GM23338 (cell line): Measurements from ENCODE around the gene CLDN7. TPM values are rescaled to one million over a fixed set of nuclear protein-coding genes. Genes with fewer than 3 reads are reported as not detected.

Source experiments
- ATAC-seq: fragments of 200-7000 bp; cut with Tn5 transposase; 3 replicates; pipeline ENCODE4 v1.9.1; 2020
- DNase-seq: peaks from one replicate; pipeline ENCODE4 v3.0.0-alpha.2; 2015; ENCODE audit warnings: low spot score
- H2AFZ ChIP-seq: fragments of 200-600 bp; sonication (generic); 2 replicates; pipeline ENCODE4 v1.8.0; 2016; ENCODE audit warnings: antibody characterized with exemption, mild to moderate bottlenecking, moderate library complexity
- H3F3A ChIP-seq: fragments of 200-600 bp; sonication (generic); replicated peaks from 2 replicates; pipeline ENCODE4 v1.8.0; 2017; ENCODE audit warnings: antibody characterized with exemption, mixed run types, low read depth
- H3K27ac ChIP-seq: fragments of 200-600 bp; sonication (generic); 2 replicates; pipeline ENCODE4 v1.6.1; 2016; ENCODE audit warnings: low read depth
- H3K27me3 ChIP-seq: fragments of 200-600 bp; sonication (generic); 2 replicates; pipeline ENCODE4 v1.8.0; 2016; ENCODE audit warnings: mild to moderate bottlenecking, mixed run types, moderate library complexity; ENCODE audit not compliant: insufficient read depth
- H3K36me3 ChIP-seq: fragments of 200-600 bp; sonication (generic); 2 replicates; pipeline ENCODE4 v1.8.0; 2016; ENCODE audit warnings: mild to moderate bottlenecking; ENCODE audit not compliant: insufficient read depth
- H3K4me1 ChIP-seq: fragments of 200-600 bp; sonication (generic); 2 replicates; pipeline ENCODE4 v1.8.0; 2016; ENCODE audit warnings: mild to moderate bottlenecking, moderate library complexity; ENCODE audit not compliant: insufficient read depth
- H3K4me2 ChIP-seq: fragments of 200-600 bp; sonication (generic); 2 replicates; pipeline ENCODE4 v1.7.1; 2017; ENCODE audit warnings: mixed run types
- H3K4me3 ChIP-seq: fragments of 200-600 bp; sonication (generic); 2 replicates; pipeline ENCODE4 v1.6.1; 2016; ENCODE audit warnings: mixed run types
- H3K79me2 ChIP-seq: fragments of 200-600 bp; sonication (generic); replicated peaks from 2 replicates; pipeline ENCODE4 v1.8.0; 2017; ENCODE audit warnings: mild to moderate bottlenecking; ENCODE audit not compliant: insufficient read depth
- H3K9me2 ChIP-seq: fragments of 200-600 bp; sonication (generic); 2 replicates; pipeline ENCODE4 v1.8.0; 2017; ENCODE audit not compliant: insufficient read depth
- H4K20me1 ChIP-seq: fragments of 200-600 bp; sonication (generic); replicated peaks from 2 replicates; pipeline ENCODE4 v1.8.0; 2017; ENCODE audit warnings: mild to moderate bottlenecking; ENCODE audit not compliant: insufficient read depth
- H3K27ac Mint-ChIP-seq: 2 replicates; pipeline ENCODE4 v1.8.0; 2020; ENCODE audit warnings: inconsistent platforms, mild to moderate bottlenecking, moderate library complexity, mixed read lengths
- H3K27me3 Mint-ChIP-seq: 3 replicates; pipeline ENCODE4 v1.8.0; 2022; ENCODE audit warnings: low read depth, mild to moderate bottlenecking, moderate library complexity, mixed read lengths, inconsistent platforms; ENCODE audit not compliant: insufficient read depth, poor library complexity
- H3K36me3 Mint-ChIP-seq: 3 replicates; pipeline ENCODE4 v1.8.0; 2021; ENCODE audit warnings: low read depth, mild to moderate bottlenecking, inconsistent platforms, moderate library complexity, mixed read lengths
- H3K4me1 Mint-ChIP-seq: 3 replicates; pipeline ENCODE4 v1.8.0; 2020; ENCODE audit warnings: mild to moderate bottlenecking, inconsistent platforms, mixed read lengths
- H3K4me3 Mint-ChIP-seq: 3 replicates; pipeline ENCODE4 v1.8.0; 2021; ENCODE audit warnings: moderate library complexity, mild to moderate bottlenecking, inconsistent platforms, mixed read lengths
- H3K9me3 Mint-ChIP-seq: 3 replicates; pipeline ENCODE4 v1.8.0; 2020; ENCODE audit warnings: moderate library complexity, mild to moderate bottlenecking, inconsistent platforms, mixed read lengths
- CREB1 ChIP-seq: fragments of 250-450 bp; sonication (Bioruptor Pico); IDR thresholded peaks from 2 replicates; pipeline ENCODE4 v1.5.0; 2020; ENCODE audit warnings: low read depth, mild to moderate bottlenecking, moderate library complexity
- ETS1 ChIP-seq: IDR thresholded peaks from 2 replicates; pipeline ENCODE4 v1.6.1; 2016; ENCODE audit warnings: antibody characterized with exemption
- EZH2 ChIP-seq: fragments of 200-600 bp; sonication (generic); IDR thresholded peaks from one replicate; pipeline ENCODE4 v1.8.0; 2017; ENCODE audit warnings: antibody characterized with exemption, mild to moderate bottlenecking, low read depth; ENCODE audit not compliant: unreplicated experiment
- EZH2phosphoT487 ChIP-seq: fragments of 200-600 bp; sonication (generic); IDR thresholded peaks from one replicate; pipeline ENCODE4 v1.8.1; 2018; ENCODE audit warnings: antibody characterized with exemption; ENCODE audit not compliant: unreplicated experiment
- JUNB ChIP-seq: IDR thresholded peaks from one replicate; pipeline ENCODE4 v1.6.1; 2016; ENCODE audit warnings: antibody characterized with exemption; ENCODE audit not compliant: unreplicated experiment
- NANOG ChIP-seq: IDR thresholded peaks from 2 replicates; pipeline ENCODE4 v1.6.1; 2016; ENCODE audit warnings: antibody characterized with exemption, borderline replicate concordance
- POLR2AphosphoS5 ChIP-seq: IDR thresholded peaks from 2 replicates; pipeline ENCODE4 v1.6.1; 2016; ENCODE audit warnings: antibody characterized with exemption, low read depth
- REST ChIP-seq: IDR thresholded peaks from one replicate; pipeline ENCODE4 v1.6.1; 2018; ENCODE audit warnings: antibody characterized with exemption; ENCODE audit not compliant: unreplicated experiment
- STAT1 ChIP-seq: IDR thresholded peaks from one replicate; pipeline ENCODE4 v1.6.1; 2016; ENCODE audit warnings: antibody characterized with exemption; ENCODE audit not compliant: unreplicated experiment
- ZNF114 ChIP-seq: fragments of 250-450 bp; sonication (Bioruptor Pico); IDR thresholded peaks from 2 replicates; pipeline ENCODE4 v1.5.0; 2020; ENCODE audit warnings: mild to moderate bottlenecking, moderate library complexity
- ZNF331 ChIP-seq: fragments of 250-450 bp; sonication (Bioruptor Pico); IDR thresholded peaks from 2 replicates; pipeline ENCODE4 v1.5.0; 2020; ENCODE audit warnings: low read depth, mild to moderate bottlenecking, moderate library complexity
- ZNF462 ChIP-seq: fragments of 250-450 bp; sonication (Bioruptor Pico); IDR thresholded peaks from 2 replicates; pipeline ENCODE4 v1.5.0; 2020; ENCODE audit warnings: mild to moderate bottlenecking, moderate library complexity
- polyA plus RNA-seq: library from polyadenylated mRNA; unstranded; fragments of >200 nt; fragmentation: Nextera tagmentation; extraction: Ambion mirVana; gene quantifications from 2 replicates; pipeline ENCODE4 v1.2.1, GENCODE V29; 2016
- total RNA-seq: library from RNA; depleted of rRNA; stranded (reverse); fragments of >200 nt; shearing (Covaris generic); gene quantifications from 2 replicates; pipeline ENCODE4 v1.2.3, GENCODE V29; 2014
- TF ChIP-seq, protein P1 (sequence below), 2 experiments: fragments of 200-600 bp in 1 of 2; sonication (generic) in 1 of 2; conservative IDR thresholded peaks; 2 replicates each; pipeline versions ENCODE4 v1.5.1 to v1.6.1; 2016 to 2017; ENCODE audit warnings: antibody characterized with exemption in 2 of 2, low read depth in 2 of 2, mild to moderate bottlenecking in 2 of 2, moderate library complexity in 1 of 2

Gene CLDN7
- total and polyA plus RNA-seq, 2 experiments from 2014 or later: 50.7 to 111 TPM

DNA sequence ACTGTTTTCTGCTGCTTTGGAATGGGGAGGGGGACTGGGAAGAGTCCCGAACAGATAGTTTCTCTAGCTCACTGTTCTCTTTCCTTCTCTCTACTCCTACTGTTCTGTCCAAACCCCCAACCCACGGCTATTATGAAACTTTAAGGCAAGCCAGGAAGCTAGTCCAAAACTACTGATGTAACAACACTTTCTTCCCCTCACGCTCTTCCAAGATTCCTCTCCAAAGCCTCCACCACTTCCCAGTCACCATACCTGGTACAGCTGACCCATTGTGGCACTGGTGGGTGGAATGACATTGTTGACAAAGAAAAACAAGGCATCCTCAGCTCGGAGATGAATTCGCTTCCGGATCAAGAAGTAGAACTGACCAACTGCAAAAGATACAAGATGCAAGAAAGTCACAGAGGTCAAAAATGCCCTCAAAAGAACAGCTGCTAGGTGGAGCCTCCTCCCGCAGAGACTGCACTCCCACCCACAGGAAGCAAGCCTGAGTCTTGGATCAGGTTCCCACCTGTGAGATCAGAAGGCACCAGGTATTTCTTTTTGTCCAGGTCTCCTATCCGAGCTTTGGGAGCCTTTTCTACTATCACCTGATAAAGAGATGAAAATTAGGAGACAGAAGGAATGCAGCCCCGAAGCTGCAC is 21.1 kb downstream of the CLDN7 start:
- H3K27ac ChIP-seq: peak overlapping the region; percentile 93
- H3K9me3 Mint-ChIP-seq: no peaks in the 10 kb centered on the region; the same call in none of the 3 replicates
- TF ChIP-seq EZH2phosphoT487 (no peak), POLR2AphosphoS5 (no peak), CREB1 (CRISPR knock-in tag) (no peak), REST (no peak), ZNF331 (no peak), STAT1 (no peak), ETS1 (no peak), EZH2 (no peak), ZNF462 (CRISPR knock-in tag) (no peak), NANOG (no peak), ZNF114 (CRISPR knock-in tag) (no peak), JUNB (no peak)
- TF ChIP-seq, protein P1, sequence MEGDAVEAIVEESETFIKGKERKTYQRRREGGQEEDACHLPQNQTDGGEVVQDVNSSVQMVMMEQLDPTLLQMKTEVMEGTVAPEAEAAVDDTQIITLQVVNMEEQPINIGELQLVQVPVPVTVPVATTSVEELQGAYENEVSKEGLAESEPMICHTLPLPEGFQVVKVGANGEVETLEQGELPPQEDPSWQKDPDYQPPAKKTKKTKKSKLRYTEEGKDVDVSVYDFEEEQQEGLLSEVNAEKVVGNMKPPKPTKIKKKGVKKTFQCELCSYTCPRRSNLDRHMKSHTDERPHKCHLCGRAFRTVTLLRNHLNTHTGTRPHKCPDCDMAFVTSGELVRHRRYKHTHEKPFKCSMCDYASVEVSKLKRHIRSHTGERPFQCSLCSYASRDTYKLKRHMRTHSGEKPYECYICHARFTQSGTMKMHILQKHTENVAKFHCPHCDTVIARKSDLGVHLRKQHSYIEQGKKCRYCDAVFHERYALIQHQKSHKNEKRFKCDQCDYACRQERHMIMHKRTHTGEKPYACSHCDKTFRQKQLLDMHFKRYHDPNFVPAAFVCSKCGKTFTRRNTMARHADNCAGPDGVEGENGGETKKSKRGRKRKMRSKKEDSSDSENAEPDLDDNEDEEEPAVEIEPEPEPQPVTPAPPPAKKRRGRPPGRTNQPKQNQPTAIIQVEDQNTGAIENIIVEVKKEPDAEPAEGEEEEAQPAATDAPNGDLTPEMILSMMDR (conservative IDR thresholded peaks at IDR 0.05; ENCODE audit: low read depth in 2 of 2): no peak
- ATAC-seq (no peak), DNase-seq (no peak)
- H4K20me1 ChIP-seq: peaks cover 13% of the 10 kb centered on the region
- H3F3A ChIP-seq: peaks cover 37% of the 10 kb centered on the region
- H3K4me3 ChIP-seq: peak overlapping the region; percentile 78
- H3K27me3 Mint-ChIP-seq: peaks cover 33% of the 10 kb centered on the region
- H3K4me3 Mint-ChIP-seq: peak overlapping the region; percentile 87
- H3K36me3 Mint-ChIP-seq: peaks cover 54% of the 10 kb centered on the region
- peaks cover 21% of the 10 kb centered on the region; the same call in 1 of the 2 replicates for H3K36me3 ChIP-seq
- H3K4me2 ChIP-seq: peak overlapping the region; percentile 81
- H3K4me1 ChIP-seq: peaks cover 20% of the 10 kb centered on the region
- peaks cover 40% of the 10 kb centered on the region for H3K79me2 ChIP-seq
- H3K27me3 ChIP-seq: no peaks in the 10 kb centered on the region
- H2AFZ ChIP-seq: no peak overlapping the region
- H3K9me2 ChIP-seq: no peaks in the 10 kb centered on the region
- peak overlapping the region; percentile 97 for H3K27ac Mint-ChIP-seq
- H3K4me1 Mint-ChIP-seq: peaks cover 38% of the 10 kb centered on the region
